ENCODE measurements around the gene TBL3. TPM values are rescaled to one million over a fixed set of nuclear protein-coding genes. Genes with fewer than 3 reads are reported as not detected.
A peak's percentile ranks its signal among the peaks of the same experiment; 100 is the strongest.

Gene TBL3
- total and polyA plus RNA-seq, 2 of the 8 experiments (the other 6 are each of a cell fraction or from before 2014, with no cell fraction given): 65.8 to 137 TPM

DNA sequence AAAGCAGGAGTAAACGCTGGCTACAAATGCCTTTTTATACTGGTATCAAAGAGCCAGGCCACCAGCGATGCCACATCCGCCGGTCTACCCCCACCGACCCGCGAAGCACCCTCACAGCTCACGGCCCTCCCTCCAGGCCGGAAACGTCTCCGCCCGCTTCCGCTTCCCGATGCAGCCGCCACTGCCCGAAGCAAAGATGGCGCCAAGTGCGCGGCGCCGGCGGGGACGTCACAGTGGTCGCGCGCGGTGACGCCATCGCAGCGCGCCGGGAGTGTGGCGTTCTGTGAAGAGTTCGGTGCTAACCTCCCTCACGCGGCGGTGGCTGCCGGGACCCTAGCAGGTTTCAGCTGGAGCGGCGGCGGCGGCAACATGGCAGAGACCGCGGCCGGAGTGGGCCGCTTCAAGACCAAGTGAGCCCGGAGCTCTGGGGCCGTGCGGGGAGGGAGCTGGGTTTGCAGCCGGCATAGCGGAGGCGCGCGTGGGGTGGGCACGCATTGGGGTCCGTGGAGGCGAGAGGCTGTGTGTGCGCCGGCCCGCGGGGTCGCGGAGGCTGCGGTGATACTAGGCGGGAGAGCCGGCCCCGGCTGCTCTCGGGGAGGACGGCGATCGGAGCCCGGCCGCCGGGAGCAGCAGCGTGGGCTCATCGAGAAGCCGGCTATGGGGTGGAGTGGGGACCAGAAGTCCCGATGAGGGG, at the start of gene TBL3 (continued):
- TF ChIP-seq, protein P1, sequence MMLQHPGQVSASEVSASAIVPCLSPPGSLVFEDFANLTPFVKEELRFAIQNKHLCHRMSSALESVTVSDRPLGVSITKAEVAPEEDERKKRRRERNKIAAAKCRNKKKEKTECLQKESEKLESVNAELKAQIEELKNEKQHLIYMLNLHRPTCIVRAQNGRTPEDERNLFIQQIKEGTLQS (IDR thresholded peaks at IDR 0.05; ENCODE audit: insufficient read depth, low read depth, low read length): peak; percentile 100
- peak; percentile 100 for TF ChIP-seq YY1 (IDR thresholded peaks at IDR 0.05; ENCODE audit: low read depth, low read length)

Data from H1 (cell line).